ENCODE data around the gene MMADHC.

DNA sequence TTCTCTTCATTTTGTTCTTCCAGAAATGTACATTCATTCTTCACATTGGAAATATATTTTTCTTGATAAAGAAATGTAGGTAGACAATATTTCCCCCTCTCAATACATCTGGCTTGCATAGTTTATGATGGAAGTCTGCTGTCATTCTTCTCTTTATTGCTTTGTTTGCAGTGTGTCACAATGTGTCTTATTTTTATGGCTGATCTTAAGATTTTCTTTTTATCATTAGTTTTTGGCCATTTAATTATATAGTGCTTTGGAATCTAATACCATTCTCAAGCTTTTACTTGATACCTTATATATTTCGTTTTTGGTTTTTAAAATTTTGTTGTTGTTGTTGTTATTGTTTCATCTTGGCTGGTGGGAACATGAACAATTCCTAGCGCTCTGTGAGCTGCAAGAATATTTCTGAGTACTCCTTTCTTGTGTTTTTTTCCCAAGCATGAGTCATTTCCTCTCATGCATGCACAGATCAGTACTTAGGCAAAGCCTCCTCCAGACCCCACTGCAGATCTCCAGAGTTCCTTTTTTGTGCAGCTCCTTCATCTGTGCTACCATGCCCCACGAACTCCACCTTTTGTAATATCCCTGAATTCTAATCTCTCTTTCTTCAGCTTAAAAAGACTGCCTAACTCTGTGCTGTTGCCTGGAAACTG, 13.7 kb upstream of the MMADHC start:
- TF ChIP-seq, protein P1, sequence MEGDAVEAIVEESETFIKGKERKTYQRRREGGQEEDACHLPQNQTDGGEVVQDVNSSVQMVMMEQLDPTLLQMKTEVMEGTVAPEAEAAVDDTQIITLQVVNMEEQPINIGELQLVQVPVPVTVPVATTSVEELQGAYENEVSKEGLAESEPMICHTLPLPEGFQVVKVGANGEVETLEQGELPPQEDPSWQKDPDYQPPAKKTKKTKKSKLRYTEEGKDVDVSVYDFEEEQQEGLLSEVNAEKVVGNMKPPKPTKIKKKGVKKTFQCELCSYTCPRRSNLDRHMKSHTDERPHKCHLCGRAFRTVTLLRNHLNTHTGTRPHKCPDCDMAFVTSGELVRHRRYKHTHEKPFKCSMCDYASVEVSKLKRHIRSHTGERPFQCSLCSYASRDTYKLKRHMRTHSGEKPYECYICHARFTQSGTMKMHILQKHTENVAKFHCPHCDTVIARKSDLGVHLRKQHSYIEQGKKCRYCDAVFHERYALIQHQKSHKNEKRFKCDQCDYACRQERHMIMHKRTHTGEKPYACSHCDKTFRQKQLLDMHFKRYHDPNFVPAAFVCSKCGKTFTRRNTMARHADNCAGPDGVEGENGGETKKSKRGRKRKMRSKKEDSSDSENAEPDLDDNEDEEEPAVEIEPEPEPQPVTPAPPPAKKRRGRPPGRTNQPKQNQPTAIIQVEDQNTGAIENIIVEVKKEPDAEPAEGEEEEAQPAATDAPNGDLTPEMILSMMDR (IDR thresholded peaks at IDR 0.05 in 8 of 11, conservative IDR thresholded peaks at IDR 0.05 in 3 of 11) = no peak
- TF ChIP-seq POLR2A (IDR thresholded peaks at IDR 0.05) (no peak), POLR2AphosphoS5 (IDR thresholded peaks at IDR 0.05) (no peak)
